ENCODE measurements around the gene PCDH9.
"Not testable (repeated sequence)": the region's sequence is repeated elsewhere in the genome, so short reads cannot be mapped to it uniquely, and the experiment has no call there.

The PCDH9 gene

GRCh38 chr13:66803013-66803807, 426.9 kb downstream of the PCDH9 start:
- Mint-ChIP-seq H3K27ac (no peak overlapping the region), H3K9me3 (peaks cover 5 to 10% of the 10 kb centered on the region in 2 donors), H3K27me3 (no peaks in the 10 kb centered on the region), H3K4me1 (ENCODE audit: low read depth in 2 of 2) (no peaks in the 10 kb centered on the region), H3K4me3 (no peak overlapping the region), H3K36me3 (ENCODE audit: insufficient read depth) (no peaks in the 10 kb centered on the region)
- DNase-seq: no peak
- no peak for ATAC-seq (replicated peaks)

- no peaks in the 10 kb centered on the region for H3K4me1 Mint-ChIP-seq (ENCODE audit: low read depth in 2 of 2)
These were observed 434.5 kb downstream of the PCDH9 start for GRCh38 chr13:66795636-66796035.

DNA sequence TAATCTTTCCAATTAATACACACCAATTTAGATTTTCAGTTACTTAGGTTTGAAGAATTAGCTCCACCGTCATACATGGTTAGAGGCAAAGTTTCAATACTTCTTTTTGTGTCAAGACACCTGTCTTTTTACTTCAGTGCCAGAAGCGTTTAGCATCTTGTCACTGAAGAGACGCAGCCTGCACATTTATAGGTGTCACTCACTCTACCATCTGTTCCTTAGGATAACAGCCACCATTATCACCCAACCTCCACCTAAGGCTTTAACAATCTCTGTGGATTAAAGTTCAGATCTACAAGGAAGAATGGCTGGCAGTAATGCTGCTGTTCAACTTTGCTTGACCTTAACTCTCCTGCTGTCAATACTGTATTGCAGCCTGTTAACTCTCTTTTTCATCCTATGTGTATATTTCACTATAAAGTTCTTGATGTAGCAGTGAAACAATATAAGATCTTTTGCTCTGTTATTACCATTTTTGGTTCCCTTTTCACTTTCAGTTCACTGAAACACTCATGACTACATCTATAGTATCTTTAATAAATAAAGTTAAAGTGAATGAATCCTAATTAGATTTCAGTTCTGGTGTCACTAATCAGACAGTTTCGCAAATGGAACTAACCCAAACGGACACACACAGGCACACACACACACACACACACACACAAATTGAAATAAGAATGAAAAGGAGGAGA, 435.6 kb downstream of the PCDH9 start:
- no peak for ATAC-seq (replicated peaks)
- Mint-ChIP-seq H3K9me3 (peaks cover 0 to 4% of the 10 kb centered on the region in 2 donors), H3K27me3 (no peaks in the 10 kb centered on the region), H3K4me1 (ENCODE audit: low read depth in 2 of 2) (no peaks in the 10 kb centered on the region), H3K36me3 (ENCODE audit: insufficient read depth) (no peaks in the 10 kb centered on the region), H3K4me3 (no peak overlapping the region), H3K27ac (no peak overlapping the region)
- no peak for DNase-seq

More at GRCh38 chr13:66795636-66796035, 434.5 kb downstream of the PCDH9 start:
- Mint-ChIP-seq H3K9me3 (peaks cover 0 to 6% of the 10 kb centered on the region in 2 donors), H3K4me3 (no peak overlapping the region), H3K36me3 (ENCODE audit: insufficient read depth) (no peaks in the 10 kb centered on the region), H3K27me3 (no peaks in the 10 kb centered on the region), H3K27ac (no peak overlapping the region)
- no peak for DNase-seq
- ATAC-seq (replicated peaks): no peak

GRCh38 chr13:66790861-66791260, 439.3 kb downstream of the PCDH9 start:
- no peak overlapping the region for H3K4me3 Mint-ChIP-seq
- H3K36me3 Mint-ChIP-seq (ENCODE audit: insufficient read depth): no peaks in the 10 kb centered on the region
- no peaks in the 10 kb centered on the region for H3K27me3 Mint-ChIP-seq

GRCh38 chr13:66781241-66781640, 448.9 kb downstream of the PCDH9 start:
- Mint-ChIP-seq H3K36me3 (ENCODE audit: insufficient read depth) (no peaks in the 10 kb centered on the region), H3K27me3 (no peaks in the 10 kb centered on the region), H3K4me1 (ENCODE audit: low read depth in 2 of 2) (no peaks in the 10 kb centered on the region), H3K27ac (no peak overlapping the region), H3K9me3 (peaks cover 0 to 3% of the 10 kb centered on the region in 2 donors), H3K4me3 (no peak overlapping the region)
- no peak for DNase-seq
- ATAC-seq (replicated peaks): no peak

More at GRCh38 chr13:66790861-66791260, 439.3 kb downstream of the PCDH9 start:
- Mint-ChIP-seq H3K27ac (no peak overlapping the region), H3K4me1 (ENCODE audit: low read depth in 2 of 2) (no peaks in the 10 kb centered on the region), H3K9me3 (peaks cover 2 to 8% of the 10 kb centered on the region in 2 donors)
- ATAC-seq (replicated peaks): no peak
- no peak for DNase-seq

DNA sequence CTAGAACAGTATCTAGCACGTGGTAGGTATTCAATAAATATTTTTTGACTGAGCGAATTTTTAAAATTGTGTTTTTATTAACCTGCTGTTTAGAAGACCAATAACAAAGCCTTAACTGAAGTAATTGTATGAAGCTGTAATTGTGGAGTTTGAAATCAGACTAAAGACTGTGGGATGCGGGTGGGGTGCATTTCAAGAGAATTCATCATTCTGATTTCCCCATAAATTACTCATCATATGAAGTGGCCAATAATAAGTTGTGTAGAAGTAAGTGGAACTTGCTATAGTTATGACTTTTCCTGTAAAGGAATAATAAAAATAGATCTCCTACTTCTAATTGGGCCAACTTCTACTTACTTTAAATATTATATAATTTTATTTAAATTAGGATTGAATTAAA, 449.3 kb downstream of the PCDH9 start:
- Mint-ChIP-seq H3K27me3 (no peaks in the 10 kb centered on the region), H3K36me3 (ENCODE audit: insufficient read depth) (no peaks in the 10 kb centered on the region), H3K9me3 (peaks cover 0 to 3% of the 10 kb centered on the region in 2 donors), H3K4me1 (ENCODE audit: low read depth in 2 of 2) (no peaks in the 10 kb centered on the region), H3K4me3 (no peak overlapping the region), H3K27ac (no peak overlapping the region)
- no peak for ATAC-seq (replicated peaks)
- DNase-seq: no peak

- peaks cover 0 to 3% of the 10 kb centered on the region in 2 donors for H3K9me3 Mint-ChIP-seq
- no peaks in the 10 kb centered on the region for H3K36me3 Mint-ChIP-seq (ENCODE audit: insufficient read depth)
- DNase-seq (no peak), ATAC-seq (replicated peaks) (no peak)
- no peaks in the 10 kb centered on the region for H3K27me3 Mint-ChIP-seq
- H3K4me3 Mint-ChIP-seq: no peak overlapping the region
- no peaks in the 10 kb centered on the region for H3K4me1 Mint-ChIP-seq (ENCODE audit: low read depth in 2 of 2)
- H3K27ac Mint-ChIP-seq: no peak overlapping the region
These were observed 451.7 kb downstream of the PCDH9 start for GRCh38 chr13:66778461-66778860.

DNA sequence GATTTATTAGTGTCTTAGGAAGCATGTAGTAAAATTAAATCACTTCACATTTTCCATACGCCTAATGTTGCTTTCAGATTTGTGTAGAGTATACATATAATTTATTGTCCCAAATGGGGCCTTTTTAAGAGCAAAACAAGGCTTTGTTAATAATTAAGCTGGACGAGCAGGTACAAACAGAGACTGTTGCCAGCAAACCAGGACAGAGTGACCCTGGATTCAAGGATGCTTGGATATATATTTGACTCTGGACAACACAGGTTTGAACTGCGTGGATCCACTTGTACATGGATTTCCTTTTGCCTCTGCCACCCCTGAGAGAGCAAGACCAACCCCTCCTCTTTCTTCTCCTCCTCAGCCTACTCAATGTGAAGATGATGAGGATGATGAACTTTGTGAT, 454.9 kb downstream of the PCDH9 start:
- Mint-ChIP-seq H3K36me3 (ENCODE audit: insufficient read depth) (no peaks in the 10 kb centered on the region), H3K27me3 (no peaks in the 10 kb centered on the region), H3K4me3 (no peak overlapping the region), H3K9me3 (peaks cover 0 to 3% of the 10 kb centered on the region in 2 donors), H3K27ac (no peak overlapping the region), H3K4me1 (ENCODE audit: low read depth in 2 of 2) (no peaks in the 10 kb centered on the region)
- DNase-seq (no peak), ATAC-seq (replicated peaks) (no peak)

GRCh38 chr13:66774046-66774445, 456.1 kb downstream of the PCDH9 start:
- Mint-ChIP-seq H3K4me3 (no peak overlapping the region), H3K27ac (no peak overlapping the region), H3K36me3 (ENCODE audit: insufficient read depth) (no peaks in the 10 kb centered on the region), H3K4me1 (ENCODE audit: low read depth in 2 of 2) (no peaks in the 10 kb centered on the region), H3K27me3 (no peaks in the 10 kb centered on the region), H3K9me3 (peaks cover 0 to 5% of the 10 kb centered on the region in 2 donors)
- DNase-seq: no peak
- no peak for ATAC-seq (replicated peaks)

GRCh38 chr13:66765559-66765958, 464.6 kb downstream of the PCDH9 start:
- DNase-seq: no peak
- Mint-ChIP-seq H3K36me3 (ENCODE audit: insufficient read depth) (no peaks in the 10 kb centered on the region), H3K4me1 (ENCODE audit: low read depth in 2 of 2) (no peaks in the 10 kb centered on the region)

GRCh38 chr13:66760678-66761077, 469.5 kb downstream of the PCDH9 start:
- DNase-seq; H3K27ac Mint-ChIP-seq; H3K4me3 Mint-ChIP-seq; H3K27me3 Mint-ChIP-seq; H3K4me1 Mint-ChIP-seq (ENCODE audit: low read depth in 2 of 2); ATAC-seq (replicated peaks); H3K36me3 Mint-ChIP-seq (ENCODE audit: insufficient read depth): not testable (repeated sequence)
- H3K9me3 Mint-ChIP-seq: peaks cover 9 to 23% of the 10 kb centered on the region in 2 donors

More at GRCh38 chr13:66765559-66765958, 464.6 kb downstream of the PCDH9 start:
- Mint-ChIP-seq H3K4me3 (no peak overlapping the region), H3K27me3 (no peaks in the 10 kb centered on the region), H3K27ac (no peak overlapping the region), H3K9me3 (peaks cover 12 to 23% of the 10 kb centered on the region in 2 donors)
- ATAC-seq (replicated peaks): no peak

DNA sequence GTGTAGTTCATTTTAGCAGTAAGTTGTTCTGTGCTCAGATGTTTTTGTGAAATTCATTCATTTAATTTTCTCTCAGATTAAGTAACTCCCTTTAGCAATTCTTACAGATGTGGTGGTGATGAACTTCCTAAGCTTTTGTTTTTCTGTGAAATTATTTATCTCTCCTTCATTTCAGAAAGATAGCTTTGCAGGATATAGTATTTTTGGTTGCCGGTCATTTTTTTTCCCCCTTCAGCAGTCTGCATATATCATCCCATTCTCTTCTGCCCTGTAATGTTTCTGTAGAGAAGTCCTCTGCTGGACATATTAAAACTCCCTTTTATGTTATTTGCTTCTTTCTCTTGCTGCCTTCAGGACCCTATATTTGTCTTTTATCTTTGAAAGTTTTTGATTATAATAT, 470.2 kb downstream of the PCDH9 start:
- Mint-ChIP-seq H3K9me3 (peaks cover 7 to 19% of the 10 kb centered on the region in 2 donors), H3K27ac (no peak overlapping the region), H3K4me1 (ENCODE audit: low read depth in 2 of 2) (no peaks in the 10 kb centered on the region), H3K4me3 (no peak overlapping the region), H3K36me3 (ENCODE audit: insufficient read depth) (no peaks in the 10 kb centered on the region), H3K27me3 (no peaks in the 10 kb centered on the region)
- DNase-seq: no peak
- no peak for ATAC-seq (replicated peaks)

DNA sequence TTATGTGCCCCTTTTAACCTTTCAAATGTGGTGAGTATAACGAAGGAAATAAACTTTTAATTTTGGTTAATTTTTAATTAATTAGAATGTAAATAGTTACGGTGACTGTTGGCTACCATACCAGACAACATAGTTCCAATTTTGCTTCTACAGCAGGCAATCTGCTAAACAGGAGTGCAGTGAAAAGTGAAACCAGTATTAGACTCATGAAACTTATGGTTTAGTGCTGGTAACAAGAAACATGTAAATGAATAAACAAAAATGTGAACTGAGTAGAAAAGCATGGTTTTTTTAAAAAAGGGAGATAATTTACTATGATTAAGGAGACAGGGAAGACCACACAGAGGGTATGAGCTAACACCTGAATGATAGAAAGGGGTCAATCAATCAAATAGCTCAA, 478.4 kb downstream of the PCDH9 start:
- ATAC-seq (replicated peaks): no peak
- no peak for DNase-seq
- Mint-ChIP-seq H3K36me3 (ENCODE audit: insufficient read depth) (no peaks in the 10 kb centered on the region), H3K27me3 (no peaks in the 10 kb centered on the region), H3K9me3 (peaks cover 6 to 7% of the 10 kb centered on the region in 2 donors), H3K4me3 (no peak overlapping the region), H3K27ac (no peak overlapping the region), H3K4me1 (ENCODE audit: low read depth in 2 of 2) (no peaks in the 10 kb centered on the region)

DNA sequence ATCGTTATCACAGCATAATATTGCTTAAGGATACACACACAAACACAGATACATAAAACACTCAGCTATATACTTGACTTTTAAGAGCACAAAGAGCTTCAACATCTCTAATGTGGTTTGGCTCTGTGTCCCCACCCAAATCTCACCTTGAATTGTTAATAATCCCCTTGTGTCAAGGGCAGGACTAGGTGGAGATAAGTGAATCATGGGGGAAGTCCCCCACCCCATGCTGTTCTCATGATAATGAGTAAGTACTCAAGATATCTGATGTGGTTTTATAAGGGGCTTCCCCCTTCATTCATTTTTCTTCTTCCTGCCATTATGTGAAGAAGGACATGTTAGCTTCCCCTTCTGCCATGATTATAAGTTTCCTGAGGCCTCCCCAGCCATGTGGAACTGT, 481.4 kb downstream of the PCDH9 start:
- no peak for DNase-seq
- H3K9me3 Mint-ChIP-seq: peaks cover 6 to 7% of the 10 kb centered on the region in 2 donors
- H3K4me3 Mint-ChIP-seq: no peak overlapping the region
- H3K27ac Mint-ChIP-seq: no peak overlapping the region
- ATAC-seq (replicated peaks): no peak
- no peaks in the 10 kb centered on the region for H3K36me3 Mint-ChIP-seq (ENCODE audit: insufficient read depth)
- no peaks in the 10 kb centered on the region for H3K27me3 Mint-ChIP-seq
- H3K4me1 Mint-ChIP-seq (ENCODE audit: low read depth in 2 of 2): no peaks in the 10 kb centered on the region

Measured in effector memory CD8-positive, alpha-beta T cell (primary cell).